Stomach (tissue), 4 donors: Measurements from ENCODE around the gene PPP1R1A.

ENCODE experiments used
- POLR2A ChIP-seq, 4 donors: fragments of 450-650 bp; IDR thresholded peaks; one replicate each; pipeline ENCODE4 v1.6.1; 2016; ENCODE audit warnings: antibody characterized with exemption in 4 of 4, control low read depth in 2 of 4, mild to moderate bottlenecking in 1 of 4, moderate library complexity in 1 of 4
- TF ChIP-seq, protein P1 (sequence below), 7 experiments: fragments of 450-650 bp in 4 of 7; fragments of 200-600 bp in 3 of 7; sonication (generic) in 3 of 7; IDR thresholded peaks; one replicate each; pipeline ENCODE4 v1.5.1; 2016 to 2019; ENCODE audit warnings: antibody characterized with exemption in 7 of 7, control low read depth in 2 of 7, mild to moderate bottlenecking in 1 of 7

DNA sequence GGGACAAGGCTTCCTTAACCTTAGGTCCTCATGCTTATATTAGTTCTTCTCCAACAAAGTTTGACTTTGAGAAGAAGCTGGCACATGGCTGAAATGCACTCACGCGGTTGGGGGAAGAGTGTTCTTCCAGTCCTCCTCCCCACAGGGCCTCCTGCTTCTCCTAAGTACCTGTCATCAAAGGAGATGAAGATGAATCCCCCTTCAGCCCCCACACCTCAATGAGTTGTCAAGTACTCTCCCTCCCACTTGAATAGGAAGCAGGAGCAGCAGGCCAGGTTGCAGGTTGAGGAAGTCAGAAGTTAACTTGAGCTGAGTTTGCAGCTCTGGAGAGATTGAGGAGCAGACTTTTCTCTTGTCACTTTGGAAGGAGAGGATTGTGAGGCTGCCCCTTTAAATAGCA is 41.9 kb downstream of the PPP1R1A start:
- TF ChIP-seq, protein P1, sequence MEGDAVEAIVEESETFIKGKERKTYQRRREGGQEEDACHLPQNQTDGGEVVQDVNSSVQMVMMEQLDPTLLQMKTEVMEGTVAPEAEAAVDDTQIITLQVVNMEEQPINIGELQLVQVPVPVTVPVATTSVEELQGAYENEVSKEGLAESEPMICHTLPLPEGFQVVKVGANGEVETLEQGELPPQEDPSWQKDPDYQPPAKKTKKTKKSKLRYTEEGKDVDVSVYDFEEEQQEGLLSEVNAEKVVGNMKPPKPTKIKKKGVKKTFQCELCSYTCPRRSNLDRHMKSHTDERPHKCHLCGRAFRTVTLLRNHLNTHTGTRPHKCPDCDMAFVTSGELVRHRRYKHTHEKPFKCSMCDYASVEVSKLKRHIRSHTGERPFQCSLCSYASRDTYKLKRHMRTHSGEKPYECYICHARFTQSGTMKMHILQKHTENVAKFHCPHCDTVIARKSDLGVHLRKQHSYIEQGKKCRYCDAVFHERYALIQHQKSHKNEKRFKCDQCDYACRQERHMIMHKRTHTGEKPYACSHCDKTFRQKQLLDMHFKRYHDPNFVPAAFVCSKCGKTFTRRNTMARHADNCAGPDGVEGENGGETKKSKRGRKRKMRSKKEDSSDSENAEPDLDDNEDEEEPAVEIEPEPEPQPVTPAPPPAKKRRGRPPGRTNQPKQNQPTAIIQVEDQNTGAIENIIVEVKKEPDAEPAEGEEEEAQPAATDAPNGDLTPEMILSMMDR (IDR thresholded peaks at IDR 0.05): no peak
- no peak for TF ChIP-seq POLR2A (IDR thresholded peaks at IDR 0.05)
